Measurements from ENCODE around the gene PNRC2. TPM values are rescaled to one million over a fixed set of nuclear protein-coding genes. Genes with fewer than 3 reads are reported as not detected.
"Not testable (repeated sequence)": the region's sequence is repeated elsewhere in the genome, so short reads cannot be mapped to it uniquely, and the experiment has no call there.

Gene PNRC2
- total and polyA plus RNA-seq, 2 donors (not counting 1 experiment from before 2014, with no cell fraction given), result 84.4 to 96.6 TPM

GRCh38 chr1:23980728-23981070 lies 21.1 kb downstream of the PNRC2 start:
- H3K36me3 ChIP-seq (ENCODE audit: control insufficient read depth, insufficient read depth, low read length), result no peaks in the 10 kb centered on the region
- H3K4me2 ChIP-seq (ENCODE audit: extremely low read depth, insufficient read depth, low read length), result peak overlapping the region; percentile 84
- peaks cover 44% of the 10 kb centered on the region for H3K79me2 ChIP-seq (ENCODE audit: control insufficient read depth, insufficient read depth, low read length)
- peaks cover 3% of the 10 kb centered on the region for H4K20me1 ChIP-seq (ENCODE audit: control insufficient read depth, extremely low read depth, insufficient read depth, low read length)
- H2AFZ ChIP-seq (ENCODE audit: low read length), result peak overlapping the region; percentile 90
- H3K4me3 ChIP-seq (replicated peaks in 1 of 4; ENCODE audit: control extremely low read depth in 1 of 4, insufficient read depth in 1 of 4, low read depth in 3 of 4, low read length in 4 of 4), result peak overlapping the region; percentile 53 to 99 (median 95)
- H3K9ac ChIP-seq (ENCODE audit: insufficient read depth, low read length), result peak overlapping the region; percentile 100
- H3K27ac ChIP-seq (ENCODE audit: insufficient read depth, low read length), result peak overlapping the region; percentile 99
- H3K4me1 ChIP-seq (ENCODE audit: control insufficient read depth, extremely low read depth, insufficient read depth, low read length), result peaks cover 11% of the 10 kb centered on the region
- H3K9me3 ChIP-seq (ENCODE audit: control insufficient read depth, insufficient read depth, low read depth, low read length), result no peaks in the 10 kb centered on the region
- TF ChIP-seq EZH2 (IDR thresholded peaks at IDR 0.05; ENCODE audit: low read length, missing control alignments), result no peak
- no peaks in the 10 kb centered on the region for H3K27me3 ChIP-seq (ENCODE audit: control insufficient read depth, insufficient read depth, low read length)
- DNase-seq (ENCODE audit: low read depth in 2 of 2), result peak; percentile 82 to 85

- Histone ChIP-seq H3K4me2 (ENCODE audit: extremely low read depth, insufficient read depth, low read length) (no peak overlapping the region), H3K9me3 (ENCODE audit: control insufficient read depth, insufficient read depth, low read depth, low read length) (no peaks in the 10 kb centered on the region), H3K27ac (ENCODE audit: insufficient read depth, low read length) (no peak overlapping the region), H4K20me1 (ENCODE audit: control insufficient read depth, extremely low read depth, insufficient read depth, low read length) (no peaks in the 10 kb centered on the region), H3K79me2 (ENCODE audit: control insufficient read depth, insufficient read depth, low read length) (peaks cover 5% of the 10 kb centered on the region), H3K27me3 (ENCODE audit: control insufficient read depth, insufficient read depth, low read length) (no peaks in the 10 kb centered on the region), H3K4me3 (replicated peaks in 1 of 4; ENCODE audit: control extremely low read depth in 1 of 4, insufficient read depth in 1 of 4, low read depth in 3 of 4, low read length in 4 of 4) (no peak overlapping the region), H2AFZ (ENCODE audit: low read length) (no peak overlapping the region), H3K9ac (ENCODE audit: insufficient read depth, low read length) (no peak overlapping the region), H3K4me1 (ENCODE audit: control insufficient read depth, extremely low read depth, insufficient read depth, low read length) (peaks cover 4% of the 10 kb centered on the region), H3K36me3 (ENCODE audit: control insufficient read depth, insufficient read depth, low read length) (no peaks in the 10 kb centered on the region)
- TF ChIP-seq, protein P1, sequence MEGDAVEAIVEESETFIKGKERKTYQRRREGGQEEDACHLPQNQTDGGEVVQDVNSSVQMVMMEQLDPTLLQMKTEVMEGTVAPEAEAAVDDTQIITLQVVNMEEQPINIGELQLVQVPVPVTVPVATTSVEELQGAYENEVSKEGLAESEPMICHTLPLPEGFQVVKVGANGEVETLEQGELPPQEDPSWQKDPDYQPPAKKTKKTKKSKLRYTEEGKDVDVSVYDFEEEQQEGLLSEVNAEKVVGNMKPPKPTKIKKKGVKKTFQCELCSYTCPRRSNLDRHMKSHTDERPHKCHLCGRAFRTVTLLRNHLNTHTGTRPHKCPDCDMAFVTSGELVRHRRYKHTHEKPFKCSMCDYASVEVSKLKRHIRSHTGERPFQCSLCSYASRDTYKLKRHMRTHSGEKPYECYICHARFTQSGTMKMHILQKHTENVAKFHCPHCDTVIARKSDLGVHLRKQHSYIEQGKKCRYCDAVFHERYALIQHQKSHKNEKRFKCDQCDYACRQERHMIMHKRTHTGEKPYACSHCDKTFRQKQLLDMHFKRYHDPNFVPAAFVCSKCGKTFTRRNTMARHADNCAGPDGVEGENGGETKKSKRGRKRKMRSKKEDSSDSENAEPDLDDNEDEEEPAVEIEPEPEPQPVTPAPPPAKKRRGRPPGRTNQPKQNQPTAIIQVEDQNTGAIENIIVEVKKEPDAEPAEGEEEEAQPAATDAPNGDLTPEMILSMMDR (conservative IDR thresholded peaks at IDR 0.05 in 1 of 2, IDR thresholded peaks at IDR 0.05 in 1 of 2; ENCODE audit: low read depth in 1 of 2, low read length in 2 of 2), result no peak
- no peak for TF ChIP-seq EZH2 (IDR thresholded peaks at IDR 0.05; ENCODE audit: low read length, missing control alignments)
- DNase-seq (ENCODE audit: low read depth in 2 of 2), result peak; percentile 56 to 91
Observed at GRCh38 chr1:23984417-23985186, 25.0 kb downstream of the PNRC2 start.

- not testable (repeated sequence) for H3K36me3 ChIP-seq (ENCODE audit: control insufficient read depth, insufficient read depth, low read length); H3K4me1 ChIP-seq (ENCODE audit: control insufficient read depth, extremely low read depth, insufficient read depth, low read length); H3K9me3 ChIP-seq (ENCODE audit: control insufficient read depth, insufficient read depth, low read depth, low read length)
Observed at GRCh38 chr1:23987038-23987437, 27.4 kb downstream of the PNRC2 start.

GRCh38 chr1:23989263-23989662 lies 29.6 kb downstream of the PNRC2 start:
- Histone ChIP-seq H3K9me3 (ENCODE audit: control insufficient read depth, insufficient read depth, low read depth, low read length) (no peaks in the 10 kb centered on the region), H3K79me2 (ENCODE audit: control insufficient read depth, insufficient read depth, low read length) (no peaks in the 10 kb centered on the region), H3K27me3 (ENCODE audit: control insufficient read depth, insufficient read depth, low read length) (no peaks in the 10 kb centered on the region), H3K4me3 (replicated peaks in 1 of 4; ENCODE audit: control extremely low read depth in 1 of 4, insufficient read depth in 1 of 4, low read depth in 3 of 4, low read length in 4 of 4) (no peak overlapping the region), H3K36me3 (ENCODE audit: control insufficient read depth, insufficient read depth, low read length) (no peaks in the 10 kb centered on the region), H3K4me1 (ENCODE audit: control insufficient read depth, extremely low read depth, insufficient read depth, low read length) (no peaks in the 10 kb centered on the region), H3K4me2 (ENCODE audit: extremely low read depth, insufficient read depth, low read length) (no peak overlapping the region), H3K27ac (ENCODE audit: insufficient read depth, low read length) (no peak overlapping the region), H2AFZ (ENCODE audit: low read length) (no peak overlapping the region), H4K20me1 (ENCODE audit: control insufficient read depth, extremely low read depth, insufficient read depth, low read length) (no peaks in the 10 kb centered on the region), H3K9ac (ENCODE audit: insufficient read depth, low read length) (no peak overlapping the region)
- TF ChIP-seq, protein P1 (conservative IDR thresholded peaks at IDR 0.05 in 1 of 2, IDR thresholded peaks at IDR 0.05 in 1 of 2; ENCODE audit: low read depth in 1 of 2, low read length in 2 of 2), result no peak
- TF ChIP-seq EZH2 (IDR thresholded peaks at IDR 0.05; ENCODE audit: low read length, missing control alignments), result no peak
- no peak for DNase-seq (ENCODE audit: low read depth in 2 of 2)

More at GRCh38 chr1:23987038-23987437, 27.4 kb downstream of the PNRC2 start:
- H4K20me1 ChIP-seq (ENCODE audit: control insufficient read depth, extremely low read depth, insufficient read depth, low read length); H3K4me2 ChIP-seq (ENCODE audit: extremely low read depth, insufficient read depth, low read length); H3K9ac ChIP-seq (ENCODE audit: insufficient read depth, low read length); H2AFZ ChIP-seq (ENCODE audit: low read length); H3K27me3 ChIP-seq (ENCODE audit: control insufficient read depth, insufficient read depth, low read length); H3K27ac ChIP-seq (ENCODE audit: insufficient read depth, low read length); DNase-seq (ENCODE audit: low read depth in 2 of 2); H3K79me2 ChIP-seq (ENCODE audit: control insufficient read depth, insufficient read depth, low read length); H3K4me3 ChIP-seq (replicated peaks in 1 of 4; ENCODE audit: control extremely low read depth in 1 of 4, insufficient read depth in 1 of 4, low read depth in 3 of 4, low read length in 4 of 4): not testable (repeated sequence)

- not testable (repeated sequence) for H3K4me3 ChIP-seq (replicated peaks in 1 of 4; ENCODE audit: control extremely low read depth in 1 of 4, insufficient read depth in 1 of 4, low read depth in 3 of 4, low read length in 4 of 4); H3K79me2 ChIP-seq (ENCODE audit: control insufficient read depth, insufficient read depth, low read length); H3K27me3 ChIP-seq (ENCODE audit: control insufficient read depth, insufficient read depth, low read length)
Observed at GRCh38 chr1:23992011-23992410, 32.4 kb downstream of the PNRC2 start.

More at GRCh38 chr1:23992011-23992410, 32.4 kb downstream of the PNRC2 start:
- not testable (repeated sequence) for H3K9me3 ChIP-seq (ENCODE audit: control insufficient read depth, insufficient read depth, low read depth, low read length); H3K27ac ChIP-seq (ENCODE audit: insufficient read depth, low read length); H3K9ac ChIP-seq (ENCODE audit: insufficient read depth, low read length); H4K20me1 ChIP-seq (ENCODE audit: control insufficient read depth, extremely low read depth, insufficient read depth, low read length); DNase-seq (ENCODE audit: low read depth in 2 of 2); H2AFZ ChIP-seq (ENCODE audit: low read length); H3K4me2 ChIP-seq (ENCODE audit: extremely low read depth, insufficient read depth, low read length); H3K36me3 ChIP-seq (ENCODE audit: control insufficient read depth, insufficient read depth, low read length); H3K4me1 ChIP-seq (ENCODE audit: control insufficient read depth, extremely low read depth, insufficient read depth, low read length)

Measured in fibroblast of lung (primary cell).